ENCODE measurements around the gene TMEM255B. TPM values are rescaled to one million over a fixed set of nuclear protein-coding genes. Genes with fewer than 3 reads are reported as not detected.

The TMEM255B gene
- total and polyA plus RNA-seq, 9 of the 15 experiments (the other 6 are each of a cell fraction or from before 2014, with no cell fraction given): 0.01 to 0.75 (median 0.23) TPM

DNA sequence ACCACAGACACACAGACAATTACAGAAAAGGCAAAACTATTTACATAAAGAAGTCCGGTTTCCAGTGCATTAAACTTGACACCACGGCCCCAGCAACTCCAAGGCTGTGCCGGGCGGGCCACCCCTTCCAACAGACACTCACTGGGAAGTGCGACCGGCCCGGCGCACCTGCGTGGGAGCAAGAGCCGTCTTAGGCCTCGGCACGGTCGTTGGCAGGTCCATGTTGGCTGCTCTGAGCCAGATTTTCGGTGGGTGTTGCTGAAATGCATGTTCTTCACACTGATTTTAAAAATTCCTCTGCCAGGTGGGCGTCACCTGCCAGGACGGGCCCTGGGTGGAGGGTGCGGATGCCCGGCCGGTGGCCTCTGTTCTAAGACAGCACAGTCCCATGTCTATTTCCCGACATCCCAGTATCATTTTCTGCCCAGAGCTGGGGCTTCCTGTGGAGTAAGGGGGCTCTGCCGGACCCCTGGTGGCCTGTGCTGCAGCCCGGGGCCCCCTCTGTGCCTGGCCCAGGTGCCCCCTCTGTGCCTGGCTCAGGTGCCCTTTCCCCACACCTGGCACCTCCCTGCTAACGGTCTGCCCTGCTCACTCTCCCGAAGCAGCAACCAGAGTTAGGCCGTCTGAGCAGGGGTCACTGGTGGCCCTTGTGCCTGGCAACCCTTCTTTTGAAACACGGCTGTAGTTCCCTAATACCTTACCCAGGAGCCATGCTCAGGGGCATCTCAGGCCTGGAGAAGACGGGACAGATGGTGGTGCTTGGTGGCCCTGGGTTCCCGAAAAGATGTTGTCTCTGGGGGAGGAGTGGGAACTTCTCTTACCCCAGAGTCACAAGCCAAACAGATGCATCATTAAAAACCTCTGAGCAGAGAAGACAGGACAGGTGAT is 9.2 kb downstream of the TMEM255B start (continued):
- TF ChIP-seq, protein P1, sequence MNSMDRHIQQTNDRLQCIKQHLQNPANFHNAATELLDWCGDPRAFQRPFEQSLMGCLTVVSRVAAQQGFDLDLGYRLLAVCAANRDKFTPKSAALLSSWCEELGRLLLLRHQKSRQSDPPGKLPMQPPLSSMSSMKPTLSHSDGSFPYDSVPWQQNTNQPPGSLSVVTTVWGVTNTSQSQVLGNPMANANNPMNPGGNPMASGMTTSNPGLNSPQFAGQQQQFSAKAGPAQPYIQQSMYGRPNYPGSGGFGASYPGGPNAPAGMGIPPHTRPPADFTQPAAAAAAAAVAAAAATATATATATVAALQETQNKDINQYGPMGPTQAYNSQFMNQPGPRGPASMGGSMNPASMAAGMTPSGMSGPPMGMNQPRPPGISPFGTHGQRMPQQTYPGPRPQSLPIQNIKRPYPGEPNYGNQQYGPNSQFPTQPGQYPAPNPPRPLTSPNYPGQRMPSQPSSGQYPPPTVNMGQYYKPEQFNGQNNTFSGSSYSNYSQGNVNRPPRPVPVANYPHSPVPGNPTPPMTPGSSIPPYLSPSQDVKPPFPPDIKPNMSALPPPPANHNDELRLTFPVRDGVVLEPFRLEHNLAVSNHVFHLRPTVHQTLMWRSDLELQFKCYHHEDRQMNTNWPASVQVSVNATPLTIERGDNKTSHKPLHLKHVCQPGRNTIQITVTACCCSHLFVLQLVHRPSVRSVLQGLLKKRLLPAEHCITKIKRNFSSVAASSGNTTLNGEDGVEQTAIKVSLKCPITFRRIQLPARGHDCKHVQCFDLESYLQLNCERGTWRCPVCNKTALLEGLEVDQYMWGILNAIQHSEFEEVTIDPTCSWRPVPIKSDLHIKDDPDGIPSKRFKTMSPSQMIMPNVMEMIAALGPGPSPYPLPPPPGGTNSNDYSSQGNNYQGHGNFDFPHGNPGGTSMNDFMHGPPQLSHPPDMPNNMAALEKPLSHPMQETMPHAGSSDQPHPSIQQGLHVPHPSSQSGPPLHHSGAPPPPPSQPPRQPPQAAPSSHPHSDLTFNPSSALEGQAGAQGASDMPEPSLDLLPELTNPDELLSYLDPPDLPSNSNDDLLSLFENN (IDR thresholded peaks at IDR 0.05; ENCODE audit: low read depth in 2 of 2, low read length in 2 of 2): no peak

DNA sequence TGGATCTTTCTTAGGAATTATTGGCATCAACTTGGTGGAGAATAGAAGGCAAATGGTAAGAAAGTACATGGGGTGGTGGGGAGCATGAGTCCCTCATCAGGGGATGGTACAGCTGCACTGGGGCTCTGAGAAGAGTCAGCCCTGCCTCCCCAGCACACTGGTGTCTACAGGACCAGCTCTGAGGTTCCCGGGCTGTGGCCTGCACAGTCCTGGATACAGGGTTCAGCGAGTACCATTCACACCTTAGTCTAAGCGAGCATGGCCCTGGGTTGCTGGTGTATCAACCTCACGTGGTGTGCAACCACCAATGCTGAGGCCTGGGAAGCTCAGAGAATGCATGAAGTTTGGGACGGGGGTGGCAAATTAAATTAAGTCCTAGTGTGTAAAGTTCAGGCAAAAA is 10.1 kb downstream of the TMEM255B start:
- FAIRE-seq (no peak), ATAC-seq (no peak), DNase-seq (ENCODE audit: extremely low read depth in 1 of 4, low spot score in 3 of 4) (no peak)
- POLR2A ChIA-PET: interaction anchor here (1.0 kb wide), 1 partner anchor 9 kb away, joined by 3 read pairs; no protein-coding TSS in a partner anchor
- in situ Hi-C loops (cut with MboI) (no loop called here), intact Hi-C loops (cut with micrococcal nuclease) (no loop called here)
- Histone ChIP-seq H3K36me3 (ENCODE audit: control insufficient read depth, insufficient read depth, low read length) (no peaks in the 10 kb centered on the region), H3K9ac (ENCODE audit: insufficient read depth in 1 of 2, low read depth in 2 of 2, low read length in 2 of 2) (no peak overlapping the region), H3K9me1 (ENCODE audit: control insufficient read depth, insufficient read depth, low read length) (no peaks in the 10 kb centered on the region), H3K4me1 (replicated peaks in 1 of 2; ENCODE audit: control insufficient read depth in 2 of 2, insufficient read depth in 2 of 2, low read length in 2 of 2) (peaks cover 4 to 11% of the 10 kb centered on the region in 2 experiments; a peak in 4 of 5 replicates), H3K27ac (ENCODE audit: extremely low read depth, low read depth, low read length) (no peak overlapping the region), H4K20me1 (replicated peaks; ENCODE audit: control insufficient read depth, insufficient read depth, low read length) (0 out of 2 replicates have a peak, but pooled peaks cover 5% of the 10 kb centered on the region), H3K79me2 (ENCODE audit: control insufficient read depth, insufficient read depth, low read length) (no peaks in the 10 kb centered on the region), H2AFZ (ENCODE audit: low read depth, low read length) (no peak overlapping the region), H3K27me3 (ENCODE audit: control insufficient read depth in 2 of 2, insufficient read depth in 2 of 2, low read length in 2 of 2) (peaks cover 17 to 49% of the 10 kb centered on the region in 2 experiments), H3K9me3 (replicated peaks; ENCODE audit: control insufficient read depth, insufficient read depth, low read depth, low read length) (no peaks in the 10 kb centered on the region), H3K4me3 (no peak overlapping the region), H3K4me2 (ENCODE audit: insufficient read depth, low read length) (no peak overlapping the region)
- 0% methylated on average over 5 of the region's 5 CpGs for WGBS (ENCODE audit: insufficient coverage, low coverage, missing lambda C conversion rate)
- TF ChIP-seq TEAD4 (IDR thresholded peaks at IDR 0.05; ENCODE audit: low read length): no peak
- no peak for TF ChIP-seq TEAD4 (CRISPR knock-in tag; IDR thresholded peaks at IDR 0.05; ENCODE audit: borderline replicate concordance)
- no peak for TF ChIP-seq MTA3 (IDR thresholded peaks at IDR 0.05; ENCODE audit: borderline replicate concordance)
- TF ChIP-seq, protein P2, sequence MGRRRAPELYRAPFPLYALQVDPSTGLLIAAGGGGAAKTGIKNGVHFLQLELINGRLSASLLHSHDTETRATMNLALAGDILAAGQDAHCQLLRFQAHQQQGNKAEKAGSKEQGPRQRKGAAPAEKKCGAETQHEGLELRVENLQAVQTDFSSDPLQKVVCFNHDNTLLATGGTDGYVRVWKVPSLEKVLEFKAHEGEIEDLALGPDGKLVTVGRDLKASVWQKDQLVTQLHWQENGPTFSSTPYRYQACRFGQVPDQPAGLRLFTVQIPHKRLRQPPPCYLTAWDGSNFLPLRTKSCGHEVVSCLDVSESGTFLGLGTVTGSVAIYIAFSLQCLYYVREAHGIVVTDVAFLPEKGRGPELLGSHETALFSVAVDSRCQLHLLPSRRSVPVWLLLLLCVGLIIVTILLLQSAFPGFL (CRISPR knock-in tag; IDR thresholded peaks at IDR 0.05): no peak
- CTCF ChIA-PET (ENCODE audit: low intra/inter-chr PET ratio): no interaction called here
- BruUV-seq (replicated peaks): no TSS peak
